Myocyte (in vitro differentiated cells): Measurements from ENCODE around the gene SSH2. TPM values are rescaled to one million over a fixed set of nuclear protein-coding genes. Genes with fewer than 3 reads are reported as not detected.
"Not testable (repeated sequence)": the region's sequence is repeated elsewhere in the genome, so short reads cannot be mapped to it uniquely, and the experiment has no call there.

Experiments
- DNase-seq: peaks from one replicate; pipeline ENCODE4 v3.0.0-alpha.2; 2012; ENCODE audit warnings: low read depth
- total RNA-seq: library from RNA; depleted of rRNA; stranded (reverse); fragments of >200 nt; gene quantifications from 2 replicates; pipeline ENCODE4 v1.2.3, GENCODE V29; 2014

Gene SSH2
- total RNA-seq, 1 donor from 2014 or later, result 26.7 TPM

DNA sequence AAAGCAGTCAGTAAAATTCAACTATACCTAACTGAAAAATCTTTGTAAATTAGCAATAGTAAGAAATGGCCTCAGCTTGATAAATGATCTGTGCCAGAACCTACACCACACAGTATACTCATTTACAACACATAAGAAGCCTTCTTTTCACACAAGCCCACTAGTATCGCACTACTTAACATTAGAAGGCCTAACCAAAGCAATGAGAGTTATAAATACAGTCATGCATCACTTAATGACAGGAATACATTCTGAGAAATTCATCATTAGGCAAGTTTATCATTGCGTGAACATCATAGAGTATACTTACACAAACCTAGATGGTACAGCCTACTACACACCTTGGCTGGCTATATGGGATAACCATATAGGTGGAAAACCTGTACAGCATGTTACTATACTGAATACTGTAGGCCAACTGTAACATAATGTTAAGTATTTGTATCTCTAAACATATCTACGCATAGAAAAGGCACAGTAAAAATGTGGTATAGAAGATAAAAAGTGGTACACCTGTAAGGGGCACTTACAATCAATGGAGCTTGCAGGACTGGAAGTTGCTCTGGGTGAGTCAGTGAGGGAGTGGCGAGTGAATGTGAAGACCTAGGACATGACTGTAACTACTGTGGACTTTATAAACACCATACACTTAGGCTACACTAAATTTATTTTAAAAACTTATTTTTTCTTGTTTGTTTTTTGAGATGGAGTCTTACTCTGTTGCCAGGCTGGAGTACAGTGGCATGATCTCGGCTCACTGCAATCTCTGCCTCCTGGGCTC is 180.8 kb downstream of the SSH2 start:
- DNase-seq, result no peak

DNA sequence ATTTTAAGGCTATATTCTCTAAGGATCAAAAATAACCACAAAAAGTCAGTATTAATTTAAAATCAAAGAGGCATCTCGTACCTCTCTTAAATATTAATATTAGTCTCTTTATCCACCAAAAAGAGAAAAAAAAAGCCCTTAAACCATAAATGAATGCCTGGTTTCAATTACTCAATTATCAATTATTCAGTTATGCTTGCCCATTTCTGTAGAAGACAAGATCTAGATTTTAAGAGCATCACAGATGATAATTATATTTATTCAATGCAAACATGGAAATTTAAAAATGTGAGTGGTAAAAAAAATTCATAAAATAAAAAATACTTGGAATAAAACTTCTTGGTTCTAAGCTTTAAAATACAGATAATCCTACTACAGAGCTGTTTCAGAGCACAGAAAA is 181.6 kb downstream of the SSH2 start:
- DNase-seq, result no peak

DNA sequence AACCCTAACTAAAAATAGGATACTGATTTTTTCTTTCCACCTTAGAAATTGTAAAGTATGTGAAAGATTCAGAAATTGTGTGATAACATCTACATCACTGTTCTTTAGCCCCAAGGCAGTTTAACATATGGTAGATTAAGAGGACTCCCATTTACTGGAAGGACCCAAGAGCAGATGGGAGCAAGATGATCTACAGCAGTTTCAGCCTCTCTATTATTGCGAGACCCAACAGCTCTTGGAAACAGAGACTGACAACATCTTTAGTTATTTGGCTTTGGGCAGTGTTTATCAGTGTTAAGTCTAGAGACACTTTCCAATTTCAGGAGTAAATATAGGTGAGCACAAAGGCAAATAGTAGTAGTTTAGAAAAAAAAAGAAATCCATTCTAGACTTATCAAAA is 182.4 kb downstream of the SSH2 start:
- no peak for DNase-seq

DNA sequence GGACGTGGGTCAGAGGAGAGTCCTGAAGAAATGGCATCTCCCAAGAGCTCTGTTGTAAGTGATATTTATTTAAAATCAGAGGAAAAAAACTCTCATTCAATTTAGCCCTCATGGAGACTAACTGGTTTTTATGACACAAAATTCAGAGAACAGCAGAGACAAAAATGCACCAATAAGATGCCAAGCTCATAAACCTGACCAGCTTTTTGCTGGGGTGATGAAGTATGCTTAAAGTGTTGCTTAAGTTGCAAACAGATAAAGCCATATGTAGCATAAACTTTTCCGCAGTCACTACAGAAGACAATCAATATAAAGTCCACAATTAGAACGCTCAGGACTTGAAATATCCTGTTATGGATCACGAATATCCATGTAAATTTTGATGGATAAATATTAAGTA is 183.4 kb downstream of the SSH2 start:
- no peak for DNase-seq

DNA sequence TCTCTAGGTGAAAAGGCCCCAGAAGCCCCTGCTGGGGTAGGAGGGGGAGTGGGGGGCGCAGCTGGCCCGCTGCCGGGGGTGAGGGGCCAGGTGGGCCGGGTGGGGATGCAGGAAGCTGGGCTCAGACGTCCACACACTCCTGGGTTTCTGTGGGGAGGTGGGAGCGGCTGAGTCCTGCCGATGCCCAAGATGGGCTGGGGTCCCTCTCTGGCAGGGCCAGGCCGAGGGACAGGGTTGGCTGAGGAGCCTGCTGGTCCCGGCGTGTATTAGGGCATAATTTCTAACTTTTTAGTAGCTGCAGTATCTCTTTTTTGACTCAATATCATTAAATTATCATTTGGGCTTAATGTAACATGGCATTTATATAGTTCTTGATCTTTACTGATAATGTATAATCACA is 185.9 kb downstream of the SSH2 start:
- no peak for DNase-seq

DNA sequence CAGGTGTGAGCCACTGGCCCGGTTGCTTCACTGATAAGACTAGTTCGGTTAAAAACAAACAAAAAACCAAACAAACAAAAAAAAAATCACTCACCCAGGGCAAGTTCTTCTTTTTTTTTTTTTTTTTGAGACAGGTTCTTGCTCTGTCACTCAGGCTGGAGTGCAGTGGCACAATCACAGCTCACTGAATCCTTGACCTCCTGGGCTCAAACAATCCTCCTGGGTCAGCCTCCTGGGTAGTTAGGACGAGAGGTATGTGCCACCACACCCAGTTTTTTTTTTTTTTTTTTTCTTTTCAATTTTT is 187.9 kb downstream of the SSH2 start:
- DNase-seq, result no peak

DNA sequence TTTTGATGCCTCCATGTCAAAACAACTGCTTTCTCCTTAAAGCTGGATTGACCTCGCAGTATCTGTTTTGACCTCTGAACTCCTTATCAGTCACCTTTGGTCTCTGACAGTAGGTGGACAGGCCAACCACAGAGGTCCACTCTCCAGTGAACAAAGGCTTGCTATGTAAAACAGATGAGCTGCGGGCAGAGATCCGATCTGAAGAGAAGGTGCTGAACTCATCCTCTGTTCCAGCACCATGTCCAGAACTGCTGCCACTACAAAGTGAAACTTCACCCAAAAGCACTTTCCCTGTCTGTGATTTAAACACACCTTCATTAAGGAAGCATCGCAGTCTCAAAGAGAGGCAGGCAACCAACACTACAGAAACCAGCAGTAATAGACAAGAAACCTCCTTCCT is 190.0 kb downstream of the SSH2 start:
- DNase-seq, result no peak

DNA sequence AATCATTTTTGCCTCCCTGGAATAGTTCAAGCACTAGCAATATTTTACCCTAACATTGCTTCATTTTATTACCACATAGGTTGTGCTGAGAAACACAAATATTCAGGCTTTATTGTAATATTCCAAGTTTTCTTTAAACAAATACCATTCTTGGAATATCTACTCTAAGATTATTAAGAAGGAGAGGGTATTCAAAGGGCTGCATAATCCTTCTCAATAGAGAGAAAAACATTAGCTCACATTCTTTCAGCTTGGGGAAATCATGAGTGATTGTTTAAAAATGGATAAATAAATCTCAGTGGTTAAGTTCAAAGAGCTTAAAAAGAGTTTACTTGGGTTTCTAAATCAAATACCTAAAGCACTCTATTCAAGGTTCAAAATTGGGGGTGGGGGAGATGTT is 195.4 kb downstream of the SSH2 start:
- no peak for DNase-seq

DNA sequence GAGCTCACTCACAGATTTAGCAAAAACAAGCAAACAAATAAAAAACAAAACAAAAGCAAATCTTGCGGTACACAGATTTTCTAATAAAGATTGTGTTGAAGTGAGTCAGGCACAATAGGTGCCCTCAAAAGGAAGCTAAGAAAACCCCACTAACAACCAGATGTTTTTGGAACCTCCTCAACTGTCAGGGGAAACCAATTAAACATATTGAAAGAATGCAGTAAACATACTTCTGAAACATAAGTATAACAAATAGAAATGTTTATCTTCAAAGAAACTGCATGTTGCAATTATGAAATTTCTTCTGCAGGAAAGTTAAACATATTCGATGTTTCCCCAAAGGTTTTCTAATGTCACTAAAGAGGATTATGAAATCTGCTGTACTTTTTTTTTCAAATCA is 196.9 kb downstream of the SSH2 start:
- DNase-seq, result no peak

DNA sequence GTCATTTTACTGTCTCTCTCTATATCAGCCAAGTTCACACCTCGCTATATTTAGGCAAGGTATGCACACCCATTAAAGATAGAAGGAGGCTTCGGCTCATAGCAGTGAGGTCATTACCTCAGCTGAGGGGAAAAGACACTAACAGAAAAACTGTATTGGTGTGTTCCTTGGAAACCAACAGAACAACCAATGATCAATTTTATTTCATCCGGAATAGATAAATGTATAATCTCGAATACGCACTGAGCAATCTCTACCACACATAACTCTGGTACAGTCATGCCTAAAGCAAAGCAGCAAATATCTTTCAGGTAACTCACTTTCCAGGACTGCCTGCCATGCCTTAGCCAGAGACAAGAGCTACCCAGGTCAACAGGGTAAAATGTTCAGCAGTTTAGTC is 197.4 kb downstream of the SSH2 start:
- DNase-seq, result no peak

DNA sequence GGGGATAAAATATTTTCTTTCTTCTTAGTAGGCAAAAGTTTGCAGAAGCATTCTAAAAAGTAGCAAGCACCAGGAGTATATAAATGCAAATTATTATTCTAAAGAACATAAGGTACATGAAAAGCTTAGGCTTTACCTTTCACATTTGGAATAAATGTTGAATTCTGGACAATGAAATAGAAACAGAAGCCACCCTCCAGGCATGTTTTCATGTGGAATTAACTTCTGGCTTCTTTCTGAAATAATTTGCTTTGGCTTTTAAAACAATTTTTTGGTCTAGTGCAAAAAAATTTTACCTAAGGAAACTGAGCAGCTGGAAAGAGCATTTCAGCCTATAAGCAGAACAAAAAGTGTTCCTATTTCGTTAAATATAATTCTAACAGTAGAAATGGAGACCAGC is 197.8 kb downstream of the SSH2 start:
- no peak for DNase-seq

DNA sequence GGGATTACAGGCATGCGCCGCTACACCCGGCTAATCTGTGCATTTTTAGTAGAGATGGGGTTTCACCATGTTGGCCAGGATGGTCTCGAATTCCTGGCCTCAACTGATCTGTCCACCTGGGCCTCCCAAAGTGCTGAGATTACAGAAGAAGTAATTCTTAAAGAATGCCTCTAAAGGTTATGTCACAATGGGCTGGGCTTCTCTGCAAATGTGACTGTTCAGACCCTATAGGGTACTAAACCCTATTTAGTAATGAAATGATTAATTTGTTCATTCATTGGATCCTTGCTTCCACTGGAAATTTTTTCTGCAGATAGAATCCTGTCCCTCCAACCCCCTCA is 198.5 kb downstream of the SSH2 start:
- DNase-seq, result no peak

DNA sequence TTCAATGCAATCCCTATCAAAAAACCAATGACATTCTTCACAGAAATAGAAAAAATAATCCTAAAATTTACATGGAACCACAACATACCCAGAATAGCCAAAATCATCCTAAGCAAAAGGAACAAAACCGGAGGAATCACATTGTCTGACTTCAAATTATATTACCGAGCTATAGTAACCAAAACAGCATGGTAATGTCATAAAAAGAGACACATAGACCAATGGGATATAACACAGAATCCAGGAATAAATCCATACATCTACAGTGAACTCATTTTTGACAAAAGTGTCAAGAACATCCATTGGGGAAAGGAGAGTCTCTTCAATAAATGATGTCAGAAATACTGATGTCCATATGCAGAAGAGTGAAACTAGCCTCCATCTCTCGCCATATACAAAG is 201.5 kb downstream of the SSH2 start:
- no peak for DNase-seq

DNA sequence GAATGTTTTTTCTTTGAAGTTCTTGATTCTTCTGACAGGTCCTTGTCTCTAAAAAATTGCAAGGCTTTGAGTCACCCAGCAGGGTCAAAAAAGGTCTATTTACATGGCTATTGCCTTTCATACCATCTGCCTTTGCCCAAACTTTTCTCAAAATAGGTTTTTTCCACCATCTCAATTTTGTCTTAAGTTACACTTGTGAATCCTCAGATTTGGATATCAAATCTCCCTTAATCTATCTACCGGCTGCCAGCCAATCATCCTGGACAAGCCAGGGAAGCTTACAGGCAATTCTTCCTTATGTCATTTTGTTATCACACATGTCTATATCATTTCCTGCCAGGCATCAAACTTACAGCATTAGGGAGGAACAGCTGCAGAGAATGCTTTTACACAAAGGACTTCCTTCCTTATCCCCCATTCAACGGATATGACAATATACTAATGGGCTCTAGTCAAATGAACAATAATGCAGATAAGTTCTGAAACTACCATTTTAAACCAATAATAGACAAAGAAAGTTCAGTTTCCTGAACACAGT is 203.2 kb downstream of the SSH2 start:
- DNase-seq, result peak; percentile 47

DNA sequence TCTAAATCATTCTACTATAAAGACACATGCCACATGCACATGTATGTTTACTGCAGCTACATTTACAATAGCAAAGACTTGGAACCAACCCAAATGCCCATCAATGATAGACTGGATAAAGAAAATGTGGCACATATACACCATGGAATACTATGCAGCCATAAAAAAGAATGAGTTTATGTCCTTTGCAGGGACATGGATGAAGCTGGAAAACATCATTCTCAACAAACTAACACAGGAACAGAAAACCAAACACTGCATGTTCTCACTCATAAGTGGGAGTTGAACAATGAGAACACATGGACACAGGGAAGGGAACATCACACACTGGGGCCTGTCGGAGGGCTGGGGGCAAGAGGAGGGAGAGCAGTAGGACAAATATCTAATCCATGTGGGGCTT is 204.6 kb downstream of the SSH2 start:
- DNase-seq, result not testable (repeated sequence)

DNA sequence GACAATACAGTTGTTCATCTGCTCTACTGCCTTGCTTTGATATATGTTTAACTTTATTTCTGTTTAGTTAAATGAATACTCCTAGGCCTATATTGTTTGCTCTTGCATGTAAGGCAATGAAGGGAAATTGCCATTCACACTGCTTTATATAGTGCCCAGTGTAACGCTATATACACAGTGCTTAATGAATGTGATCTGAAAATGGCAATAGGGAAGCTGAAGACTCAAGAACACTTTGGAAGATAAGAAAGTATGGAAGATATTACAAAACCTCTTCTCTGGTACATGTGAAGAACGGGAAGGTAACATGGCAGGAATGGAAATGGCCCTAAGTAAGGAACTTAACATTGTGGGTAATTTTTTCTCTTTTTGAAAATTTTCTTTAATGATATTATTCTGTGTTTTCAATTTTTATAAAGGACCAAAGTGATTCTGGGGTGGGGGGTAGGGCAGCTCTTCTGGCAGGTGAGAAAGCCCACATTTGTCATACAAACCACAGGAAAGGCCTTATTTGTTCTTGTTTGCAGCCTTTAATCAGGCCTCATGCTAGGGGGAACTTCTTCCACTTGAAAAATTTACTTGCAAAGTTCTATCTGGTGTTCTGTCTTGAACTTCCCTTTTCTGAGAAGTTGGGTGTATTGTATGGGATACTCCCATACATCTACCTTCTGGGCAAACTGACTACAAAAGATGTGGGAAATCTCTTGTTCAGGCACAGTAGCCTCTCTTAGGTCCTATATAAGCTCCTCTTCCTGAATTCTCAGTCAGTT is 206.6 kb downstream of the SSH2 start:
- no peak for DNase-seq

DNA sequence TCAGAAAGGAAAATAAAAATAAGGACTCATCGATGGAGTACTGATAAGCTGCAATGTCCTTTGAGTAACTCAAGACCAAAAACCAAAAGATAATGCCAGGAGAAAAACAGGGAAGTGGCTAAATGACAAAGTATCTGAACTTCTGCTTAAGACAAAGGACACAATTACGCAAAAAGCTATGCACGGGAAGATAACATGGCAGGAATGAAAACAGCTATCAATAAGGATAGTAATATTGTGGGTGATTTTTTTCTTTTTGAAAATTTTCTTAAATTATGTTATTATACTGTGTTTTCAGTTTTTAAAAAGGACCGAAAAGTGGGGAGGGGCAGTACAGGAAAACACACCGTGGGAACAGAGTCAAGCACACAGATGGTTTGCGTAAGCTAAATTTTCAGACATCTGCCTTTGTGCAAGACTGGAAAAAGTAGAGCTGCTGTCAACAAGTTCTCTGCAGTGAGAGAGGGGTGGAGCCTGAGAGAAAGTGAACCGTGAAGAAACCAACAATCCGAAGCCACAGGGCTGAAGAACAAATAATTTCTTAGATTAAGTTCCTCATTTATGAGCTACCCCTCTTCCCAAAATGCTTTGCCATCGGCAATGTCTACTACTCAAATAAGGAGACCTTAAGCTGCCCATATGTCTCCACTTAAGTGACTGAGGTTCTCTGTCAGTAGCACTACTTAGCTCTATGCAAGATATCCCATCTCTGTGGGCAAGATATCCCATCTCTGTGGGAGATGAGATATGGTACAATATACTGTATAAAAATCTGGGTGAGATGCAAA is 207.4 kb downstream of the SSH2 start:
- DNase-seq, result no peak

DNA sequence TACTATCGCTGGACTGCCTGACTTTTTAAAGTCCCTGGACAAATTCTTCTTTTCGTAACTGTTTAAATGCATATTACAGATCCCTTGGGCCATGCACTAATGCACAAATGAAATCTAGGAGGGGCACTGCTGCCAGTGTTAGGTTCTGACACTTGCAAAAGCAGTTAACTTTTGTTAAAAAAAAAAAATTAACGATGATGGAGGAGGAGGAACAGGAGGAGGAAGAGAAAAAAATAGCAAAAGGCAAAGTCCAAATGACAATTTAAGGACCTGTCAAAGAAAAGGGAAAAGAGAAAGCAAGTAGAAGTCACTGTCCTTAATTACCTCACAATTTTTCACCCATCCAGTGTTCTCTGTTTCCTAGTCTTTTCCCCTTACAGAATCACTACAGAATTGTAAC is 209.5 kb downstream of the SSH2 start:
- DNase-seq, result no peak

DNA sequence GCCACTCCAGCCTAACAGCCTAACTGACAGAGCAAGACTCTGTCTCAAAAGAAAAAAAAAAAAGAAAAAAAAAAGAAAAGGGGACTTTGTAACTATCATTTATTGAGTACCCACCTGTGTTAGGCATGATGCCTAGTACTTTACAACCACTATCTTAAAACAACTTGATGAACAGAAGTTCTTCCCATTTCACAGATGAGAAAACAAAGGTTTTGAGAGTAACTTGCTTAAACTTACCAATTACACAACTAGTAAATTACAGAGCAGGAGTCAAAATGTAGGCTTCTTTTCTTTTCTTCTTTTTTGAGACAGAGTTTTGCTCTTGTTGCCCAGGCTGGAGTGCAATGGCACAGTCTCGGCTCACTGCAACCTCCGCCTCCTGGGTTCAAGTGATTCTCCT is 210.6 kb downstream of the SSH2 start:
- DNase-seq, result no peak

DNA sequence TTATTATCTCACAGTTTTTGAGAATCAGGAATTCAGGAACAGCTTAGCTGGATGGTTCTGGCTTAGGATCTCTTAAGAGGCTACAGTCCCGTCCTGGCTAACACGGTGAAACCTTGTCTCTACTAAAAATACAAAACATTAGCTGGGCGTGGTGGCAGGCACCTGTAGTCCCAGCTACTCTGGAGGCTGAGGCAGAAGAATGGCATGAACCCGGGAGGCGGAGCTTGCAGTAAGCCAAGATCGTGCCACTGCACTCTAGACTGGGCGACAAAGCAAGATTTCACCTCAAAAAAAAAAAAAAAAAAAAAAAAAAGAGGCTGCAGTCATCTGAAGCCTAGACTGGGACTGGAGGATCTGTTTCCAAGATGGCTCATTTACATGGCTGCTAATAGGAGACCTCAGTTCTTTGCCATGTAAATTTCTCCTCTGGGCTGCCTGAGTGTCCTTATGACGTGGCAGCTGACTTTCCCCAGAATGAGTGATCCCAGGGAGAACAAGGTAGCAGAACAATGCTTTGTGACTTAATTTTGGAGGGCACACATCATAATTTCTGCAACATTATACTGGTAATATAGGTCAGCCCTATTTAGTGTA is 211.5 kb downstream of the SSH2 start:
- no peak for DNase-seq

DNA sequence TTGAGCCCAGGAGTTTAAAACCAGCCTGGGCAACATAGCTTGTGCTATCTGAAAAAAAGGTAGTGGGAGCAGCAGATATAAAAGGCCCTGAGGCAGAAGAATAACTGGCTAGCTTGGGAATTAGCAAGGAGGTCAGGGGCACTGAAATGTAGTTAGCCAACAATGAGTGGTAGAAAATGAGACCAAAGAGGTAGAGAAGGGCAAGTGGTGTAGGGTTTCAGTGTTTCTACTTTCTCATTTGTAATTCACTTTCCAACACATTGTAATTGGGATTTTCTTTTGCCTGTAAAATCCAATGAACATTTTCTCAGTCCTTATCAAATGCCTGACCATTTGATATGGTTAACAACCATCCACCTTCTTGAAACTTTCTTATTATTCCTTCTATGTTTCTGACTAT is 212.2 kb downstream of the SSH2 start:
- DNase-seq, result no peak

DNA sequence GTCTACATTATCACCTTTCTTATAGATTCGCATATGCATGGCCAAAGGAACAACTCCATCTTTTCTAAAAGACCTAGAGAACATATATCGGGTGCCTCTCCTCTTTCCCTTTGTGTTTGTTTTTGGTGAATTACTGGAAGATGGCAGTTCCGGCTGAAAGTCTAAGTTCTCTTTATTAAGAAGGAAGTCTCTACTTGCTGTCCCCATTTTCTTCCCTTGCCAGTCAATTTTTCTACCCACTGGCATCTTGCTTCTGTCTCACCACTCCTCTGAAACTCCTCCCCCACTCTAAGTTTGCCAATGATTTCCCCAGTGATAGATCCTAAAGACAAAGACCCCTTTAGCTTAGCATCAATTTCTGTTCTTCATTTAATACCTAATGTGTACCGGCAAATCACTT is 213.5 kb downstream of the SSH2 start:
- no peak for DNase-seq
